Peyer's patch (tissue), 4 donors: ENCODE data around the gene DEPDC4.

Experiments
- POLR2A ChIP-seq, 2 donors: fragments of 450-650 bp; IDR thresholded peaks; one replicate each; pipeline ENCODE4 v1.5.1; 2017; ENCODE audit warnings: antibody characterized with exemption in 2 of 2, mild to moderate bottlenecking in 2 of 2, moderate library complexity in 2 of 2
- TF ChIP-seq, protein P1 (sequence below), 6 experiments: fragments of 450-650 bp in 4 of 6; fragments of 200-600 bp in 2 of 6; sonication (generic) in 1 of 6; IDR thresholded peaks; one replicate each; pipeline ENCODE4 v1.5.1; 2017 to 2019; ENCODE audit warnings: antibody characterized with exemption in 6 of 6, mild to moderate bottlenecking in 3 of 6, moderate library complexity in 1 of 6

DNA sequence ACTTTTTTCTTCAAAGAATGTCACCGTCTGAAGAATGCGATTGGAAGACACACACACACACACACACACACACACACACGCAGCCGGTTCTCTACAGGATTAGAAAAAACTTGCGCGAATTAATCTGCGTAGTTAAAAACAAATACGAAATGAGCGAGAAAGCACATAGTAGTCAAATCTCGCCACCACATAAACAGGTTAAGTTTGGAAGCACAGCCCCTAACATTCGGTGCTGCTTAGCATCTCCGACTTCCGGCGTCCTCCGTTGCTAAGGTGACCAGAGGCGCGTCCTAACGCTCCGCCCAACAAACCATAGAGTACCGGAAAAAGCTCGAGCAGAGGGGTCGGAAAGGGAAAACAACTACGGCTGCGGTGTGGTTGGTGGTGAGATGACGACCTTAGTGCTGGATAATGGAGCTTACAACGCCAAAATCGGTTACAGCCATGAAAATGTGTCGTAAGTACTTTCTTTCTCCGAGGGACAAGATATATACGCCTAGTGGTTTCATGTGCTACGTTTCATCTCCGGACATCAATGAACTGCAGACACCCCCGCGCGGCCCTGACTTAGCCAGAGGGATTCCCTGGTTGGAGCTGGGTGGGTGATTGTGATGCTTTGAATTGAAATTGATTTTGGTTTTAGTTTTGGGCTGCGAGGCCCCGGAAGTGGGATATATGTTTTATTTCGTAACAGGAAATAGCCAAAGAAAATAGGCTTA, 66.3 kb downstream of the DEPDC4 start, which contains the start of gene ACTR6:
- TF ChIP-seq POLR2A (IDR thresholded peaks at IDR 0.05), result peak; percentile 49 to 62
- TF ChIP-seq, protein P1, sequence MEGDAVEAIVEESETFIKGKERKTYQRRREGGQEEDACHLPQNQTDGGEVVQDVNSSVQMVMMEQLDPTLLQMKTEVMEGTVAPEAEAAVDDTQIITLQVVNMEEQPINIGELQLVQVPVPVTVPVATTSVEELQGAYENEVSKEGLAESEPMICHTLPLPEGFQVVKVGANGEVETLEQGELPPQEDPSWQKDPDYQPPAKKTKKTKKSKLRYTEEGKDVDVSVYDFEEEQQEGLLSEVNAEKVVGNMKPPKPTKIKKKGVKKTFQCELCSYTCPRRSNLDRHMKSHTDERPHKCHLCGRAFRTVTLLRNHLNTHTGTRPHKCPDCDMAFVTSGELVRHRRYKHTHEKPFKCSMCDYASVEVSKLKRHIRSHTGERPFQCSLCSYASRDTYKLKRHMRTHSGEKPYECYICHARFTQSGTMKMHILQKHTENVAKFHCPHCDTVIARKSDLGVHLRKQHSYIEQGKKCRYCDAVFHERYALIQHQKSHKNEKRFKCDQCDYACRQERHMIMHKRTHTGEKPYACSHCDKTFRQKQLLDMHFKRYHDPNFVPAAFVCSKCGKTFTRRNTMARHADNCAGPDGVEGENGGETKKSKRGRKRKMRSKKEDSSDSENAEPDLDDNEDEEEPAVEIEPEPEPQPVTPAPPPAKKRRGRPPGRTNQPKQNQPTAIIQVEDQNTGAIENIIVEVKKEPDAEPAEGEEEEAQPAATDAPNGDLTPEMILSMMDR (IDR thresholded peaks at IDR 0.05), result peak in 1 of 6 experiments; percentile 21
